Measurements from ENCODE around the gene GMFB.
A peak's percentile ranks its signal among the peaks of the same experiment; 100 is the strongest.
"Not testable (repeated sequence)": the region's sequence is repeated elsewhere in the genome, so short reads cannot be mapped to it uniquely, and the experiment has no call there.

GMFB gene

GRCh38 chr14:54457609-54457996 is 31.2 kb downstream of the GMFB start:
- no peak for DNase-seq (ENCODE audit: low spot score)

- DNase-seq (ENCODE audit: low spot score): not testable (repeated sequence)
These were observed 31.8 kb downstream of the GMFB start for GRCh38 chr14:54456820-54457608.

- no peak for DNase-seq (ENCODE audit: low spot score)
These were observed 33.4 kb downstream of the GMFB start for GRCh38 chr14:54455363-54455762.

- DNase-seq (ENCODE audit: low spot score): not testable (repeated sequence)
These were observed 34.8 kb downstream of the GMFB start for GRCh38 chr14:54453990-54454389.

GRCh38 chr14:54453252-54453651 is 35.5 kb downstream of the GMFB start:
- DNase-seq (ENCODE audit: low spot score): no peak

GRCh38 chr14:54451961-54452360 is 36.8 kb downstream of the GMFB start:
- DNase-seq (ENCODE audit: low spot score): no peak

- no peak for DNase-seq (ENCODE audit: low spot score)
These were observed 37.6 kb downstream of the GMFB start for GRCh38 chr14:54451121-54451601.

GRCh38 chr14:54450535-54450934 is 38.2 kb downstream of the GMFB start:
- DNase-seq (ENCODE audit: low spot score): peak; percentile 1

GRCh38 chr14:54447231-54447692 is 41.5 kb downstream of the GMFB start:
- DNase-seq (ENCODE audit: low spot score): no peak

- no peak for DNase-seq (ENCODE audit: low spot score)
These were observed 42.6 kb downstream of the GMFB start for GRCh38 chr14:54446161-54446693.

GRCh38 chr14:54444681-54445080 is 44.1 kb downstream of the GMFB start:
- no peak for DNase-seq (ENCODE audit: low spot score)

GRCh38 chr14:54443981-54444380 is 44.8 kb downstream of the GMFB start:
- no peak for DNase-seq (ENCODE audit: low spot score)

GRCh38 chr14:54442961-54443360 is 45.8 kb downstream of the GMFB start:
- not testable (repeated sequence) for DNase-seq (ENCODE audit: low spot score)

GRCh38 chr14:54440873-54441868 is 47.6 kb downstream of the GMFB start, which contains the start of gene CNIH1:
CNIH1 (minus strand) TSS chr14:54441374; CDS start chr14:54441327, 47 bp downstream.
- peak; percentile 92 for DNase-seq (ENCODE audit: low spot score)

GRCh38 chr14:54440476-54440872 is 48.3 kb downstream of the GMFB start:
- DNase-seq (ENCODE audit: low spot score): no peak

GRCh38 chr14:54440037-54440436 is 48.7 kb downstream of the GMFB start:
- DNase-seq (ENCODE audit: low spot score): no peak

GRCh38 chr14:54438703-54439102 is 50.1 kb downstream of the GMFB start:
- DNase-seq (ENCODE audit: low spot score): no peak

- not testable (repeated sequence) for DNase-seq (ENCODE audit: low spot score)
These were observed 50.8 kb downstream of the GMFB start for GRCh38 chr14:54437954-54438353.

- peak; percentile 39 for DNase-seq (ENCODE audit: low spot score)
These were observed 53.2 kb downstream of the GMFB start for GRCh38 chr14:54435500-54435981.

GRCh38 chr14:54428527-54428926 is 60.3 kb downstream of the GMFB start:
- DNase-seq (ENCODE audit: low spot score): no peak

GRCh38 chr14:54427871-54428270 is 60.9 kb downstream of the GMFB start:
- no peak for DNase-seq (ENCODE audit: low spot score)

All from CD4-positive, alpha-beta T cell treated with Interleukin-15 for 4 hours (primary cell).